ENCODE data around the gene USP15. TPM values are rescaled to one million over a fixed set of nuclear protein-coding genes. Genes with fewer than 3 reads are reported as not detected.
A peak's percentile ranks its signal among the peaks of the same experiment; 100 is the strongest.
"Not testable (repeated sequence)": the region's sequence is repeated elsewhere in the genome, so short reads cannot be mapped to it uniquely, and the experiment has no call there.

The USP15 gene
- total and polyA plus RNA-seq, 2 donors (not counting 1 experiment from before 2014, with no cell fraction given), result 116 to 182 TPM

DNA sequence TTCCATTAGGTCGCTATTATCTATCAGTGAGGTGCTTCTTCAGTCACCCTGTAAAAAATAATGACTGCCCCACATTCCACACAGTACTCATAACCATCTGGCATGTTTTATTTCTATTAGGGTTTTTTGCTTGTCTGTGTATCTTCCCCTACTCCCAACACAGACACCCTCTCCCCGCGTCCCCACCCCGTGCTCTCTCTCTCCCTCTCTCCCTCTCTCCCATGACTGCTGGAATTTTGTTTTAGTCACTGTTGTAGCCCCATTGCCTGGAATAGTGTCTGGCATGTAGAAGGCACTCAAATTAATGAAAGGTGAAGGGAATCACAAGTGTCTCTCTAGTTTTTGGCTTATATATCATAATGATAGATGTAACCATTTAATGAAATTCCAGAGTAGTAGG lies 103.3 kb downstream of the USP15 start:
- H3K27me3 Mint-ChIP-seq, result no peaks in the 10 kb centered on the region
- H3K4me3 ChIP-seq (ENCODE audit: control extremely low read depth in 1 of 5, extremely low read depth in 1 of 5, insufficient read depth in 1 of 5, low read depth in 2 of 5, low read length in 4 of 5), result no peak overlapping the region
- POLR2A ChIA-PET, result no interaction called here
- H3K27ac ChIP-seq (ENCODE audit: low read length in 2 of 2), result no peak overlapping the region
- peaks cover 5% of the 10 kb centered on the region for H3K9me3 Mint-ChIP-seq (ENCODE audit: insufficient read depth)
- no peak overlapping the region for H2AFZ ChIP-seq (ENCODE audit: insufficient read depth, low read depth, low read length, poor library complexity, severe bottlenecking)
- H3K27ac Mint-ChIP-seq, result no peak overlapping the region
- peaks cover 4 to 19% of the 10 kb centered on the region in 2 experiments for H3K36me3 ChIP-seq (replicated peaks in 1 of 2; ENCODE audit: control extremely low read depth in 1 of 2, control insufficient read depth in 1 of 2, extremely low read depth in 1 of 2, insufficient read depth in 2 of 2, low read length in 1 of 2)
- H3K9me3 ChIP-seq (ENCODE audit: control extremely low read depth in 1 of 3, control insufficient read depth in 2 of 3, insufficient read depth in 1 of 3, low read length in 2 of 3), result no peaks in the 10 kb centered on the region
- H4K20me1 ChIP-seq (ENCODE audit: control insufficient read depth, insufficient read depth, low read length, poor library complexity, severe bottlenecking), result peaks cover 23% of the 10 kb centered on the region
- no peak overlapping the region for H3K9ac ChIP-seq (ENCODE audit: low read length)
- H3K27me3 ChIP-seq (replicated peaks in 1 of 4; ENCODE audit: control extremely low read depth in 1 of 4, control insufficient read depth in 3 of 4, insufficient read depth in 4 of 4, low read length in 3 of 4), result no peaks in the 10 kb centered on the region
- TF ChIP-seq EZH2 (IDR thresholded peaks at IDR 0.05; ENCODE audit: borderline replicate concordance, insufficient read depth, low read depth, low read length, poor library complexity, severe bottlenecking), result no peak
- TF ChIP-seq, protein P1, sequence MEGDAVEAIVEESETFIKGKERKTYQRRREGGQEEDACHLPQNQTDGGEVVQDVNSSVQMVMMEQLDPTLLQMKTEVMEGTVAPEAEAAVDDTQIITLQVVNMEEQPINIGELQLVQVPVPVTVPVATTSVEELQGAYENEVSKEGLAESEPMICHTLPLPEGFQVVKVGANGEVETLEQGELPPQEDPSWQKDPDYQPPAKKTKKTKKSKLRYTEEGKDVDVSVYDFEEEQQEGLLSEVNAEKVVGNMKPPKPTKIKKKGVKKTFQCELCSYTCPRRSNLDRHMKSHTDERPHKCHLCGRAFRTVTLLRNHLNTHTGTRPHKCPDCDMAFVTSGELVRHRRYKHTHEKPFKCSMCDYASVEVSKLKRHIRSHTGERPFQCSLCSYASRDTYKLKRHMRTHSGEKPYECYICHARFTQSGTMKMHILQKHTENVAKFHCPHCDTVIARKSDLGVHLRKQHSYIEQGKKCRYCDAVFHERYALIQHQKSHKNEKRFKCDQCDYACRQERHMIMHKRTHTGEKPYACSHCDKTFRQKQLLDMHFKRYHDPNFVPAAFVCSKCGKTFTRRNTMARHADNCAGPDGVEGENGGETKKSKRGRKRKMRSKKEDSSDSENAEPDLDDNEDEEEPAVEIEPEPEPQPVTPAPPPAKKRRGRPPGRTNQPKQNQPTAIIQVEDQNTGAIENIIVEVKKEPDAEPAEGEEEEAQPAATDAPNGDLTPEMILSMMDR (IDR thresholded peaks at IDR 0.05), result no peak
- no peak overlapping the region for H3K4me2 ChIP-seq (replicated peaks; ENCODE audit: low read depth, low read length, poor library complexity, severe bottlenecking)
- DNase-seq, result no peak
- H3K4me3 Mint-ChIP-seq, result no peak overlapping the region
- peaks cover 52% of the 10 kb centered on the region for H3K79me2 ChIP-seq (ENCODE audit: control insufficient read depth, insufficient read depth, low read length)
- WGBS (ENCODE audit: insufficient coverage), result no CpG with 5 or more reads among the region's 4 CpGs
- no peak for ATAC-seq (ENCODE audit: low read depth)
- H3K4me1 ChIP-seq (ENCODE audit: control insufficient read depth in 2 of 2, insufficient read depth in 2 of 2, low read length in 2 of 2), result peaks cover 0 to 4% of the 10 kb centered on the region in 2 donors
- intact Hi-C loops (cut with micrococcal nuclease), result no loop called here
- CTCF ChIA-PET, result no interaction called here
- H3K4me1 Mint-ChIP-seq, result peaks cover 35% of the 10 kb centered on the region

DNA sequence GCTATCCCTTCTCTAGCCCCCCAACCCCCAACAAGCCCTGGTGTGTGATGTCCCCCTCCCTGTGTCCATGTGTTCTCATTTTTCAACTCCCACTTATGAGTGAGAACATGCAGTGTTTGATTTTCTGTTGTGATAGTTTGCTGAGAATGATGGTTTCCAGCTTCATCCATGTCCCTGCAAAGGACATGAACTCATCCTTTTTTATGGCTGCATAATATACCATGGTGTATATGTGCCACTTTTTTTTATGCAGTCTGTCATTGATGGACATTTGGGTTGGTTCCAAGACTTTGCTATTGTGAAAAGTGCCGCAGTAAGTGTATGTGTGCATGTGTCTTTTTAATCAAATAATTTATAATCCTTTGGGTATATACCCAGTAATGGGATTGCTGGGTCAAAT lies 104.5 kb downstream of the USP15 start:
- H3K9me3 Mint-ChIP-seq (ENCODE audit: insufficient read depth); H3K4me2 ChIP-seq (replicated peaks; ENCODE audit: low read depth, low read length, poor library complexity, severe bottlenecking); POLR2A ChIA-PET; ATAC-seq (ENCODE audit: low read depth); H3K27ac ChIP-seq (ENCODE audit: low read length in 2 of 2); H3K9me3 ChIP-seq (ENCODE audit: control extremely low read depth in 1 of 3, control insufficient read depth in 2 of 3, insufficient read depth in 1 of 3, low read length in 2 of 3); H3K4me3 Mint-ChIP-seq; intact Hi-C loops (cut with micrococcal nuclease); CTCF ChIA-PET; H3K27me3 ChIP-seq (replicated peaks in 1 of 4; ENCODE audit: control extremely low read depth in 1 of 4, control insufficient read depth in 3 of 4, insufficient read depth in 4 of 4, low read length in 3 of 4); H3K9ac ChIP-seq (ENCODE audit: low read length); H3K4me3 ChIP-seq (ENCODE audit: control extremely low read depth in 1 of 5, extremely low read depth in 1 of 5, insufficient read depth in 1 of 5, low read depth in 2 of 5, low read length in 4 of 5); H3K27ac Mint-ChIP-seq; H3K4me1 ChIP-seq (ENCODE audit: control insufficient read depth in 2 of 2, insufficient read depth in 2 of 2, low read length in 2 of 2); DNase-seq; H2AFZ ChIP-seq (ENCODE audit: insufficient read depth, low read depth, low read length, poor library complexity, severe bottlenecking); H3K27me3 Mint-ChIP-seq: not testable (repeated sequence)
- peaks cover 4 to 18% of the 10 kb centered on the region in 2 experiments for H3K36me3 ChIP-seq (replicated peaks in 1 of 2; ENCODE audit: control extremely low read depth in 1 of 2, control insufficient read depth in 1 of 2, extremely low read depth in 1 of 2, insufficient read depth in 2 of 2, low read length in 1 of 2)
- H4K20me1 ChIP-seq (ENCODE audit: control insufficient read depth, insufficient read depth, low read length, poor library complexity, severe bottlenecking), result peaks cover 28% of the 10 kb centered on the region
- H3K4me1 Mint-ChIP-seq, result peaks cover 41% of the 10 kb centered on the region
- H3K79me2 ChIP-seq (ENCODE audit: control insufficient read depth, insufficient read depth, low read length), result peaks cover 42% of the 10 kb centered on the region
- WGBS (ENCODE audit: insufficient coverage), result no CpG with 5 or more reads among the region's 1 CpG

DNA sequence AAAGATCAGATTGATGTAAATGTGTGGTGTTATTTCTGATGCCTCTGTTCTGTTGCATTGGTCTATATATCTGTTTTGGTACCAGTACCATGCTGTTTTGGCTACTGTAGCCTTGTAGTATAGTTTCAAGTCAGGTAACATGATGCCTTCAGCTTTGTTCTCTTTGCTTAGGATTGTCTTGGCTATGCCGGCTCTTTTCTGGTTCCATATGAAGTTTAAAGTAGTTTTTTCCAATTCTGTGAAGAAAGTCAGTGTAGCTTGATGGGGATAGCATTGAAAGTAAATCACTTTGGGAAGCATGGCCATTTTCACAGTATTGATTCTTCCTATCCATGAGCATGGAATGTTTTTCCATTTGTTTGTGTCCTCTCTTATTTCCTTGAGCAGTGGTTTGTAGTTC lies 105.6 kb downstream of the USP15 start:
- H3K27me3 Mint-ChIP-seq; H3K9ac ChIP-seq (ENCODE audit: low read length); intact Hi-C loops (cut with micrococcal nuclease); H3K4me3 Mint-ChIP-seq; H3K4me3 ChIP-seq (ENCODE audit: control extremely low read depth in 1 of 5, extremely low read depth in 1 of 5, insufficient read depth in 1 of 5, low read depth in 2 of 5, low read length in 4 of 5); H3K9me3 ChIP-seq (ENCODE audit: control extremely low read depth in 1 of 3, control insufficient read depth in 2 of 3, insufficient read depth in 1 of 3, low read length in 2 of 3); DNase-seq; H3K4me1 ChIP-seq (ENCODE audit: control insufficient read depth in 2 of 2, insufficient read depth in 2 of 2, low read length in 2 of 2); ATAC-seq (ENCODE audit: low read depth); H3K4me2 ChIP-seq (replicated peaks; ENCODE audit: low read depth, low read length, poor library complexity, severe bottlenecking); POLR2A ChIA-PET; H2AFZ ChIP-seq (ENCODE audit: insufficient read depth, low read depth, low read length, poor library complexity, severe bottlenecking); CTCF ChIA-PET; H3K27ac ChIP-seq (ENCODE audit: low read length in 2 of 2); H3K27me3 ChIP-seq (replicated peaks in 1 of 4; ENCODE audit: control extremely low read depth in 1 of 4, control insufficient read depth in 3 of 4, insufficient read depth in 4 of 4, low read length in 3 of 4); H3K9me3 Mint-ChIP-seq (ENCODE audit: insufficient read depth): not testable (repeated sequence)
- WGBS (ENCODE audit: insufficient coverage), result 100% methylated on average over 1 of the region's 1 CpG
- peaks cover 43% of the 10 kb centered on the region for H3K4me1 Mint-ChIP-seq
- Histone ChIP-seq H4K20me1 (ENCODE audit: control insufficient read depth, insufficient read depth, low read length, poor library complexity, severe bottlenecking) (peaks cover 34% of the 10 kb centered on the region), H3K36me3 (replicated peaks in 1 of 2; ENCODE audit: control extremely low read depth in 1 of 2, control insufficient read depth in 1 of 2, extremely low read depth in 1 of 2, insufficient read depth in 2 of 2, low read length in 1 of 2) (peaks cover 3 to 26% of the 10 kb centered on the region in 2 experiments), H3K79me2 (ENCODE audit: control insufficient read depth, insufficient read depth, low read length) (peaks cover 48% of the 10 kb centered on the region)
- peak overlapping the region; percentile 46 for H3K27ac Mint-ChIP-seq
